HG03280 (cell line): Measurements from ENCODE around the gene MCTS1.
A peak's percentile ranks its signal among the peaks of the same experiment; 100 is the strongest.
"Not testable (repeated sequence)": the region's sequence is repeated elsewhere in the genome, so short reads cannot be mapped to it uniquely, and the experiment has no call there.

Source experiments
- ATAC-seq: cut with Tn5 transposase; IDR thresholded peaks from one replicate; pipeline ENCODE4 v1.9.1; 2021; ENCODE audit warnings: mild to moderate bottlenecking, moderate library complexity; ENCODE audit not compliant: unreplicated experiment

The MCTS1 gene

DNA sequence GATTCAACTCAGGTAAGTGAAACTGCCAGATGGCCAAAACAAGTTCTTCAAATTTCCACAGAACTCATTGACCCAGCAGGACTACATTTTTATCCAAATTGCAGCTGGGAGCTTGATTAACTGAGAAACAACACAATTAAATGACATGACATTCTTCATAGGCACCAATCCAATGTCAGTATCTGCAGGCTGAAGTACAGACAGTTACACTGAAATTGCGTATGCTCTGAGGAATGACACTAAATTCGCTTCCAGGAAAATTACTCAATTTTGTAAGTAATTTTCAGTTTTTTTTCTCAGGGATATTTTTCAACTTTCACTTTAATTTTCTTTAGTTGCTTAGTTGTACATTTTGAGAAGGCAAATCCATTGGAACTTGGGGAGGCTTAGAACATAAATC, 21.5 kb downstream of the MCTS1 start:
- ATAC-seq, result no peak

DNA sequence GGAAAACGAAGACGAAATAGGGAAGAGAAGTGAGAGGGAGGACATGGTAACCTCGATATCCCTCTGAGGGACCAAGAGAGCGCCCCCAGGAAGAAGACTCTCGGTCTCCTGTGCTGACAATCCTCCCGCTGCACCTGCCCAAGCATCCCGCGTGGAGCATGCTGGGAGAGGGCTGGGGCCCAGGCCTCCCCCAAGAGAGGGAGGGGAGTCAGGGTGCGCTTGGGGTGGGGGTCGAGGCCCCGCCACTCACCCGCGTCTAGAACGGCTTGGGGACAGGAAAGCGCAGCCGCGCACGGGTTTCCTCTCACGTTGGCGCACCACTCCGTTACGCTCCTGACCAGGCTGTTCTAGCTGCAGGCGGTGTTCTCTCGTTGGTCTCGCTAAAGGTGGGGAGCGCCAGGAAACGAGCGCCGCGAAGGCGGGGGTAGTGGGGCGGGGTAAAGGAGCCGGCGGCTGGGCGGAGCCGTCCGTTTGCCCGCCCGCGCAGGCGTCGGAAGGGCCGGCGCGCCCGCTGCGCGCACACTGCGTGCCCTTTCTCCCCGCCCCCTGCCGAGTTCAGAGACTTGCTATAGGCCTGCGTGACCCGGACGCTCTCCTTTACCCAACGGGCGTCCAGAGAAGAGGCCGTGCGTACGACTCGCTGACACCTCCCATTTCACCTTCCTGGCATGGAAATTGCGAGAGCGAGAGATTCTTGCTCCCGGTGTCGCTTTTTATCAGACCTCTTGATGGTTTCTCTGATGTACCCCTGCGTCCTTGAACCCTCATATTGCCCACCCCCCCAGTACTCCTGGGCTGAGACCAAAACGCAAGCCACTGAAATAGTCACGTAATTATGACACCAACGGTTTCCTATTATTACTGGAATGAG, 26.0 kb downstream of the MCTS1 start, which contains the start of gene C1GALT1C1:
Gene C1GALT1C1 (minus strand): TSS at position 388 of the 871 bp plus-strand sequence. CDS start 2,888 bp downstream, outside the sequence.
- ATAC-seq, result peak; percentile 97

DNA sequence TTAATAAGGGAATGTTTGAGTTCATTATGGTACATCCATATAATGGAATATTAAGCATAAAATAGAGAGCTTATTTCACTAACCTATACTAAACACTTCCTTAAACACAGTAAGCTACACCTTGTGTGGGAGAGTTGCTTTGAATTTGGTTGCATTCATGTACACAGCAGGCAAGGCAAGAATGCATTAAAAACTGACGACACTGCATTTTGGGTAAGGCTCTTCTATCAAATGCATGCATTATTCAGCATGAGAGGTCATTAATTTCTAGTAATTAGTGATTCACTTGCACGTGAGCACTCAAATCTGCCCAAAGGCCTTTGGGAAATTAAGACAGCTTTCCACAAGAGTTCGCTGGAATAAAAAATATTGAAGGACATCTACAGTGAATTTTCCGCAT, 34.7 kb downstream of the MCTS1 start:
- no peak for ATAC-seq

DNA sequence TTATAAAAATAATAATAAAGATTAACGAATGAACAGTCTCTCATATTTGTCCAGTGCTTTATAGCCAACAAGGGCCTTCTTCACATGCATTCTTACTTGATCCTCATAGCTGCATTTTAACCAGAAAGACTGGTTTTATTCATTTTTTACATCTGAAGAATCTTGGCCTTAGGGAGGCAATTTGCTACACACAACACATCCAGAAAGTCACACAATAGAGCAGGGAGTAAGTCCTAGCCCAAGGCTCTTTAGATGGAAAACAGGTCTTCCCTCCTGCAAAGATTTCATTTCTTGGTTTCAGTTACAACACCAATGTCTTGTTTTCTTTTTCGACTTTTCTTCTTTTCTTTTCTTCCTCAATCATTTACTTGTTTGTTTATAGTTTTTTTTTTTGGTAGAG, 39.0 kb downstream of the MCTS1 start:
- ATAC-seq, result no peak

DNA sequence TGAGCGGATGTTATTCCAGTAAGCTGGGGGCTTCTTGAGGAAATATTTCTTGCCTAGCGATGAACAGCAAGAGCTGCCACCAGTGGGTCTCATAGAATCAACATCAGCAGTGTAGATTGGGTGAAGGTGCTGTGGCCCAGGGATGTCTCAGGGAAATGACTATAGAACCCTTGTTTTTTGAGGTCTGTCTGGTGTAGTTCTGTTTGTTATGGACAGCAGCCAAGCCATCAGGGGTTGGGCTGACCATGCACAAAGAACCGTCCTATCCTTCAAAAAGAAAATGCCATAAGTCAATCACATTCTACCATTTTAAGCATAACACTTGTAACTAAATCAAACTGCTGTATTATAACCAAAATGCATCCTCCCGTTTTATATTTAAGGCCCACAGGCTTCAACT, 43.2 kb downstream of the MCTS1 start:
- ATAC-seq, result no peak

DNA sequence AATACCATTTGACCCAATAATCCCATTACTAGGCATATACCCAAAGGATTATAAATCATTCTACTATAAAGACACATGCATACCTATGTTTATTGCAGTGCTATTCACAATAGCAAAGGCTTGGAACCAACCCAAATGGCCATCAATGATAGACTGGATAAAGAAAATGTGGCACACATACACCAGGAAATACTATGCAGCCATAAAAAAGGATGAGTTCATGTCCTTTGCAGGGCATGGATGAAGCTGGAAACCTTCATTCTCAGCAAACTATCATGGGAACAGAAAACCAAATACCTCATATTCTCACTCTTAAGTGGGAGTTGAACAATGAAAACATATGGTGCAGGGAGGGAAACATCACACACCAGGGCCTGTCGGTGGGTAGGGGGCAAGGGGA, 48.4 kb downstream of the MCTS1 start:
- not testable (repeated sequence) for ATAC-seq

DNA sequence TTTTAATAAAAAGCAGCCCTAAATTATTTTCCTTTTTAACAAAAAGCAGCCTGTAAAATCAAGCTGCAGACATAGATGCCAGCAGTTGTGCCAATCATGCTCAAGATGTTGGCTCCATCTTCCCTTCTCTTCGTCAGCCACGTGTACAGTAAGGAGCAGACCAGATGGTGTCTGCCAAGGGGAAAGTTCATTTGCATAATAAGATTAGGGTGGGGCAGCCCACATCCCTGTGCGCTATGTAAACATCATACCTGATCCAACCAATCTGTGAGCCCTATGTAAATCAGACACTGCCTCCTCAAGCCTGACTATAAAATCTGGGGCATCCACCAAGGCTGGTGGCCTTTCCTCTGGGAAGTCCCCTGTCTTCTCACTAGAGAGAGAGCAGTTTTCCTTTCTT, 49.1 kb downstream of the MCTS1 start:
- ATAC-seq, result no peak

DNA sequence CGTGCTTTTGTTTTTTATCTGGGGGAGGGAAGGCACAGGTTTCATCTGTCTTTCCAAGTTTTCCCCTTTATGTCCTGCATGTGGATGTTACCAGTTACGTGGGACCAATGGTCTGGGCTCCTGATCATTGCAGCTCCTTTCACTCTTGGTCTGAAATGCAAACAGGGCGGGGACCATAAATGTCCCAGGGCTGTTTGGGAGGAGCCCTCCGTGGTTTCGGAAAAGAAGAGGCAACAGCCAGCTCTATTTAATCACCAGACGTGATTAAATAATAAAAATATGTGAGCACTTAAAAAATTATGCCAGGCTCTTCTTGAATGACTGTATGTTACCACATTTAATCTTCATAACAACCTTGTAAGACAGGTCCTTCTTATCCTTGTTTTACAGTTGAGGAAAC, 56.7 kb downstream of the MCTS1 start:
- ATAC-seq, result no peak
